Fibroblast of peridontal ligament (primary cell): ENCODE data around the gene CPNE6.

Experiments
- DNase-seq: peaks from one replicate; pipeline ENCODE4 v3.0.0-alpha.2; 2010; ENCODE audit errors: extremely low read depth

CPNE6 gene

DNA sequence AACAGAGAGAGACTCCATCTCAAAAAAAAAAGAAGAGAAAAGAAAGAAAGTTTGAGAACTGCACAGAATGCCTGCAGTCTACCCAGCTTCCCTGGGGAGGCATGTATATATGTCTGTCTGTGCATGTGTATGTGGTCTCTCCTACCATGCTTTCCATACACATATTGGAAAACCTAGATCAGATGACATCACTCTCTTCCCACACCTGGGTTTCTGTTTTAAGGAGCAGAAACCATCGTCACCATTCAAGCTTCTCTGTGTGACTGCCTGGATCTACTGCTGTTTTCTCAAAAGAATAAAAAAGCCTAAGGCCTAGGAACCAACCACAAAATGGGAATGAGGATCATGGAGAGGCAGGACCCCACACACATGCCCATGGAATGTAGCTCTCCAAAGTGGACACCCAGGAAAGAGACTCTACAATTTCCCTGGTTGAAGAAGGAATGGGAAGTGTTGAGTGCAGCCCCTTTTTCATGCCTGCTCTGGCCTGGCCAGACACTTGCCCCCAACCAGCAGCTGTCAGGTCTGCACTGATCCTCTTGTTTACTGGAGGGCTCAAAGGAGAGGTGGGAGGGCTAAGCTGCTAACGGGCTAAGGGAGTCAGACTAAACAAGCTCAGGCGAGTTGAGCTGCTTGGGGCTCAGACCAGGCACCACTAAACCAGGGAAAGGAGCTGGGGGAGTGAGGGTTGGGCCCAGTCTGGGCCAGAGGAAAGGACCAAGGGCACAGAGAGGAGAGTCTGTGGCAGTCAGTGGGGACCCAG, 15.0 kb downstream of the CPNE6 start:
- DNase-seq, result no peak

DNA sequence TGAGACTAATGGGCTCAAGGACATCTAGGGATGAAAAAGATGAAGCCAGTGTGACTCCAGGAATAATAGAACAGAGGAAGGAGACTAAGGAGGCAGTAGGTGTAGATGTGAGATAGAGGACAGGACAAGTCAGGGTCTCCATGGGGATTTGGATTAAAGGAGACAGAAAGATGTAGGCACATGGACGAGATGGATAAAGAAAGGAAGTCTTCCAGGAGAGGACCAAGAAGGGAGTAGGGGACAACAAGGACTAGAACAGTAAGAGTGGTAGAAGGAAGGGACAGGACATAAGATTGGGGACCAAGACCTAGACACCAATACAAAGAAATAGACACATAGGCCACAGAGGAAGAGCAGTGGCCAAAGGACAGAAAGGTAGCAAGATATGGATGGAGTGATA, 15.6 kb downstream of the CPNE6 start:
- no peak for DNase-seq

DNA sequence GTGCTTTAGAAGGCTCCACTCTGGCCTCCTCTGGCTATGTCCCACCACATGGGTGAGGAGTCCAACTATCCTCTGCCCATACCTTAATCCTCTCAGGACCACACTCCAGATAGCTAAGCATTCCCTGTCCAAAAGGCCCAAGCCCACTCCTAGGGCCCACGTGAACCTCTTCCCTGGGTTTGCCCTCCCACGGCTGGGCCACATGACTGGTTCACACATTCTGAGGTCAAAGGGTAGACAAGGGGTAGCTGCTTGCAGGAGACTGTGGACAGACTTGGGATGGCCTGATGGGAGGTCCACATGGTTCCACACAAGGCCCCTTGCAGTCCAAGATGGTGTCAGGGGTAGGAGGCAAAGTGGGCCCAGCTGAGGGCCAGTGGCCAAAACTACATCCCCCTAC, 16.7 kb downstream of the CPNE6 start:
- DNase-seq, result no peak

DNA sequence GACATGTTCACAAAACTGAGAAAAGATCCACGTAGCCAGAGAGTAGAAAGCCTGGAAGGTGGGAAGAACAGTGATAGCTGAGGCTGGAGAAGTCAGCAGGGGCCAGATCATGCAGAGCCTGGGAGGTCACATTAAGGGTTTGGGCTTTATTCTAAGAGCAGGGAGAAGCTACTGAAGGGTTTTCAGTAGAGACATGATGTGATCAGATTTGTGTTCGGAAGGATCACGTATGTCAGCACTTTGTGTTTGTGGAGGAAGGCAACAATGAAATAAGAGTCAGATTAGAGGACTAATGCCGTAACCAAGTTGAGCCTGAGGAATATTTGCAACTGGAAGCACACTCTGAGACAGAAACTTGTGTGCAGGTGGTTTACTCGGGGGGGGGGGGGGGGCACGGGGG, 18.5 kb downstream of the CPNE6 start:
- no peak for DNase-seq

DNA sequence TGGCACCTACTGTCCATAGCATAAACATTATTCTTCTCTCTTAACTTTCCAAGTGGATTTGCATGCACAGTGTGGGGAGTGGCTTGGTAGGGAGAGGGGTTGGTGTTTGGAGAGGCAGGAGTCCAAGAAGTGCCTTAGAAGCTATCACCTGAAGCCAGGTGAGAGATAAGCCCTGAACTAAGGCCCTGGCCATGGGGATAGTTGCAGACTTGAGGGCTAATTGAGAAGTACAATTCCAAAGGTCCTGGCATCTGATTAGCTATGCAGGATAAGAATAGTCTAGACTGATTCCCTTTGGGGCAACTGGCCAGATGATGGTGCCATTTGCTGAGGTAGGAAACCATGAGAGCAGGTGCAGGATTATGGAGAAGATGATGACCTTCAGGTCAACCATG, 20.7 kb downstream of the CPNE6 start:
- DNase-seq, result no peak

DNA sequence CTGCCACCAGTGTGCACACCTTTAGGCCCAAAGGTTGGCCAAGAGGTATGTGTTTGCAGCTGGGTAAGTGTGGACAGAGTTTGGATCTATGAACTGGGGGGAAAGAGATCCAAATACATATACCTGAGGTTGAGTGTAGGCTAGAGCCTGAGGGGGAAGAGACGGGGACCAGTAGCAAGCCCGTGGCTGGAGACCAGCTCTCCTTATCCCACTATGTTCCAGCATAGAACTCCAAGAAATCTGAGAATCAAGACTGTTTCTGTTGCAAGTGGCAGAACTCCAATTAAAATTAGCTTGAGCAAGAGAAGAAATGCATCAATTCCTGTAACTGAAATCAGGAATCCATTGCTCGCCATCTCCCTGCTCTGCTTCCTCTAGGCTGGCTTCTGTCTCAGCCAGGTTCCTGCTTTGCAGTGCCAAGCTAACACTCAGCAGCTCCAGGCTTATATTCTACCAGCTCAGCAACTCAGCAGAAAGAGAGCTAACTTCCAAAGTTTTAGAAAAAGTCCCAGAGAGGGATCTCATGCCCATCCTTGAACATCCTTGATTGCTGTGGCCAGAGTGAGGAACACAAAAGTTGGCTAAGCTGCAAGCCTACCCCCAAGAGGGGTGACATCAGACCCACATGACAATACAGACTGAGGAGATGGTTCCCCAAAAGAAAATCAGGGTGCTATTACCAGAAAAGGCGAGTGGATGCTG, 21.3 kb downstream of the CPNE6 start:
- peak; percentile 52 for DNase-seq

DNA sequence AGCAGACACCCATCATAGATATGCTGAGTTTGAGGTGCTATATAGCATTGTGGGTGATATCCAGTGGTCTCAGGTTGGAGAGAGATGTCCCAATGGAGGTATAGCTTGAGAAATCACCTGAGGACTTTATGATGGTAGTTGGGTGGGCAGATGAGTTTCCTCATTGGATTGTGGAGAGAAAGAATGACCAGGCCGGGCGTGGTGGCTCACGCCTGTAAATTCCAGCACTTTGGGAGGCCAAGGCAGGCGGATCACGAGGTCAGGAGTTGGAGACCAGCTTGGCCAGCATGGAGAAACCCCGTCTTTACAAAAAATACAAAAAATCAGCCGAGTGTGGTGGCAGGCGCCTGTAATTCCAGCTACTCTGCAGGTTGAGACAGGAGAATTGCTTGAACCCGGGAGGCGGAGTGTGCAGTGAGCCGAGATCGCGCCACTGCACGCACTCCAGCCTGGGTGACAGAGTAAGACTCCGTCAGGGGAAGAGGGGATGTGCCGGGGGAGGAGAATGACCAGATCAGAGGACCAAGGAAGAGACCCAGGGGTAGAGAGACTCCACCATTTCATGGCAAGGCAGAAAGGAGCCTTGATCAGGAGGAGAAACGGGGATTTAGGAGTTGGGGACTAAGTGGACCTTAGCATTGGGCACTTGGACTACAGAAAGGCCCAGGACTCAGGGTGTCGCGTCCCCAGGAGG, 22.0 kb downstream of the CPNE6 start:
- no peak for DNase-seq

DNA sequence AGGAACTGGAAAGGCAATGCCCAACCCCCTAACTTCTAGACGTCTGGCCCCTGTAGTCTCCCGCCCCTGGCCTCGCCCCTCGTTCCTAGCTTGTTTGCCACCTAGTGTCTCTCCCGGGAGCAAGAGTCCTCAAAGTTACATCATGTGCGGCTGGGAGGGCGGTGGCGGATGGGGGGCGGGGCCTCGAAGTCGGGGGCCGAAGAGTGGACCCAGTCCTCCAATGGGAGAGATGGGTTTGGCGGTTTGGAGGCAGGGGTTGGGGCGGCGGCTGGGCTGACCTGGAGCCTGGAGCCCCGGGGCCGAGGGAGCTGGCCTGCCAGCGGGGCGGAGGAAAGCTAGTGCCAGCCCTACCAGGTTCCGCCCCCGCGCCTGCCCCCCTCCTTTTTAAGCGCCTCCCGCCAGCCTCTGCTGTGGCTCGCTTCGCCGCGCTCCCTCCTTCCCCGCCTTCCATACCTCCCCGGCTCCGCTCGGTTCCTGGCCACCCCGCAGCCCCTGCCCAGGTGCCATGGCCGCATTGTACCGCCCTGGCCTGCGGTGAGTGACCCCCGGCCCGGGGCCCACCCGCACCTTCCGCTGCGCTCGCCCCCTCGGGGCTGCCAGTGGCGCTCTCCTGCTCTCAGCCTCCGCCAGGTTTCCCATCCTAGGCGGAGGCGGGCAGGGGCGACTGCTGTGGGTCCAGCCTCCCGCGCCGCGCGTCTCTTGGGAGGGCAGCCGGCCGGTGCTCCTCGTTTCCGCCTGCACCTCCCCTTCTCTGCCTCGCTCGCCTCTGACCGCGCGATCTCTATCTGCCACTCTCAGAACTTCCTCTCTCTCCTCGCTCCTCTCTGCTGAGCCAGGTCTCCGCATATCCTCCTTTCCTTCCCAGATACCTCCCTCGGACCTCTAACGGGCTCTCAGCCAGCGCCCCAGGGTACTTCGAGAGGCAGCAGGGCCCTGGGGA, 22.8 kb downstream of the CPNE6 start, which contains the start of gene PCK2:
Gene PCK2 (plus strand): TSS at position 411 of the 940 bp plus-strand sequence. CDS start 95 bp downstream, at position 506.
- peak; percentile 81 for DNase-seq

DNA sequence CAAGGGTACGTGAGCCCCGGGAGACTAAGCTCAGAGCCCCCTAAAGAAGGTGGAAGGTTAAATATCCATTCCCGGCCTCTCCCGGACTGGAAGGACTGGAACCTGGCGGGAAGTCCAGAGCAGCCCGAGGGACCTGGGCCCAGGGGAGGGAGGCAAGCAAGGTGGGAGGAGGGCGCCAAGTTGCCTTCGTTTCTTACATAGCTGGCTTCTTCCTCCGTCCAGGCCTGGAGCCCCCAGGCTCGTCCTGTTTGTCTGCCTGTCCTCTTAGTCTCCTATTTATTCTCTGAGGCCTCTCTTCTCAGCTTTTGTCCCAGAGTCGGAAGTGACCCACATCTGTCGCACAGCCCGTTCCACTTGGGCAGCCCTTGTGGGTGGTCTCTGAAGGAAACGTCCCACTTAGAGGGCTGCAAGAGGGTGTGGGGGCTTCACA, 23.5 kb downstream of the CPNE6 start:
- DNase-seq, result peak; percentile 2

DNA sequence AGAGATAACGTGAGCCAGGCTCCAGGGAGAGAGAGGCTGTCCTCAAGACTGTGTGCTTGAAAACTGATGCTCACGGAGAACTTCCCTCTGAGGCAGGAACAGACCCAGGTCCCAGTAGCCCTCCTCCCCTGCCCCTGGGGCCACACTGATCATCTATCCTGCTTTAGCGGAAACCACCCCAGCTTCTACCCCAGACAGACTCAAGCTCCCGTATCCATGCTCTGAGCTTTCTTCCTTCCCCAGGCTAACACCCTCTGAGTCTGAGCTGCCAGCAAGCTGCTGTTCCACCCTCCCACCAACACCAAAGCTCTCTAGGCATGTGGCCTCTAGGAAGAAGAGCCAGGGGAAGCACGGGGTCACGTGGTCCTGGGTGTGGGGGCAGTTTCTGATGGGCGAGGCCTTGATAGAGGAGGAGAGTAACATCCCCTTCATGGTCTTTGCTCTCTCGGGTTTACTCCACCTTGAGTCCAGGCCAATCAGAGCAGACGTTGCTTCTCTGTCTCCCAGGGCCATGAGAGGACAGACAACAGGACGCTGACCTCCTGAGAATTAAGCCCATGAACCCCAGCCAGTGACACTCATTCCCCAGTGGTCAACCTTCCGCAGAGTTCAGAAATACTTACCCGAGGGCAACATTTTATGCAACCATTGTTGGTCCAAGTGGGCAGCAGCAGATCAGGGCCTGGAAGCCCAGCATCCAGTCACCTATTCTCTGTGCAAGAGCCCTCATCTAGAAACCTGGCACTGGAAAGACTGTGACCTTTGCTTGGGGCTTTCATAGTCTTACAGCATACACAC, 24.1 kb downstream of the CPNE6 start:
- peak; percentile 34 for DNase-seq

DNA sequence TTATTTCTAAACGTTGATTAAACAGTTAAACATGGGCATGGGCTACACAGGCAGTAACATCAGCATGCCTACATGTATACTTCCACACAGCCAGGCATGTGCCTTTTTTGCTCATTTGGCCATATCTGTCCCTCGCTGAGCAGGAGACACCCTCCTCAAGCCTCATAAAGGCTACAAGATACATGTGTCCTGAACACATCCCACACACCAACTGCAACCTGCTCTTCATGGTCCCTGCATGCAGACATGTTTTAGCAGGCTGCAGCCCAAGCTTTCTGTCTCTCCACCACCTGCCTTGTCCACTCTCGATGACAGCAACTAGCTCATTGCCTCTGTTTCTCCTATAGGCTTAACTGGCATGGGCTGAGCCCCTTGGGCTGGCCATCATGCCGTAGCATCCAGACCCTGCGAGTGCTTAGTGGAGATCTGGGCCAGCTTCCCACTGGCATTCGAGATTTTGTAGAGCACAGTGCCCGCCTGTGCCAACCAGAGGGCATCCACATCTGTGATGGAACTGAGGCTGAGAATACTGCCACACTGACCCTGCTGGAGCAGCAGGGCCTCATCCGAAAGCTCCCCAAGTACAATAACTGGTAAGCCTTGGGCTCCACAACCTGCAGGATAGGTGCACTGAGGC, 25.3 kb downstream of the CPNE6 start:
- no peak for DNase-seq

DNA sequence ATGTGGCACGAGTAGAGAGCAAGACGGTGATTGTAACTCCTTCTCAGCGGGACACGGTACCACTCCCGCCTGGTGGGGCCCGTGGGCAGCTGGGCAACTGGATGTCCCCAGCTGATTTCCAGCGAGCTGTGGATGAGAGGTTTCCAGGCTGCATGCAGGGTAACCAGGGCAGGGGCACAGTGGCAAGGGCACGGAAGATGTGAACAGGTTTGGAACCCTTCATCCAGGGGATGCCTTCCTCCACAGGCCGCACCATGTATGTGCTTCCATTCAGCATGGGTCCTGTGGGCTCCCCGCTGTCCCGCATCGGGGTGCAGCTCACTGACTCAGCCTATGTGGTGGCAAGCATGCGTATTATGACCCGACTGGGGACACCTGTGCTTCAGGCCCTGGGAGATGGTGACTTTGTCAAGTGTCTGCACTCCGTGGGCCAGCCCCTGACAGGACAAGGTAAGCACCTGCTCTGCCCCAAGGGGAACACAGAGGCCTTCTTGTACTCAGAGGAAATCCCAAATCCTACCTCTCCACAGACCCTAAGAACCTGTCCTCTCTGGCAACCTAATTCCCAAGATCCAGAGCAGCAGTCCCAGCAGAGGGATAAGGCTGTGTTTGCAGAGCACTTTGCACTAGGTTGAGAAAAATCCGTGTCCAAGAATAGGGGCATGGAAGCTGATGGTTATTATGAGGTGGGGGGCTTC, 27.0 kb downstream of the CPNE6 start:
- no peak for DNase-seq

DNA sequence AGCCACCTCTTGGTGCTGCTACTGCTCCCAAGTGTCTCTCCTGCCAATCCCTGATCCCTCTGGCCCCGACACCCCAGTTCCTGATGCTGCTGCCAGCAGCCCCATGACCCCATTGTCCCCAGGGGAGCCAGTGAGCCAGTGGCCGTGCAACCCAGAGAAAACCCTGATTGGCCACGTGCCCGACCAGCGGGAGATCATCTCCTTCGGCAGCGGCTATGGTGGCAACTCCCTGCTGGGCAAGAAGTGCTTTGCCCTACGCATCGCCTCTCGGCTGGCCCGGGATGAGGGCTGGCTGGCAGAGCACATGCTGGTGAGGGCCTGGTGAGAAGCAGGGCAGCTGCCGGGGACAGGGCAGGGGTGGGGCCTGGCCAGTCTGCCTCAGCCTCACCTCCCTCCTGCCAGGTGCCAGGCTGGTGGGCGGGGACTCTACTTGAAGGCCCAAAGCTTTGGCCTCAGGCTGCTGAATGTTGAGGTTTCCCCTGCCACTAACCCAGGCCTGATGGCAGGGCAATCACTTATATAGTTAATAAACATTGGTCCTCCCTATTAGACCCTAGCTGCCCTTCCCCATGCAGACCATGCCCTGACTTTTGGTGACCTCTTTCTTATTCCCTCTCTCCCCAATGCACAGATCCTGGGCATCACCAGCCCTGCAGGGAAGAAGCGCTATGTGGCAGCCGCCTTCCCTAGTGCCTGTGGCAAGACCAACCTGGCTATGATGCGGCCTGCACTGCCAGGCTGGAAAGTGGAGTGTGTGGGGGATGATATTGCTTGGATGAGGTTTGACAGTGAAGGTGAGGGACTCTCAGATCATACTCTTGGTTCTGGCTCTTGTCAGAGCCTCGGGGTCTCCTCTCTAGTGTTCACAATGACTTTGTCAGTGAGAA, 27.8 kb downstream of the CPNE6 start:
- no peak for DNase-seq

DNA sequence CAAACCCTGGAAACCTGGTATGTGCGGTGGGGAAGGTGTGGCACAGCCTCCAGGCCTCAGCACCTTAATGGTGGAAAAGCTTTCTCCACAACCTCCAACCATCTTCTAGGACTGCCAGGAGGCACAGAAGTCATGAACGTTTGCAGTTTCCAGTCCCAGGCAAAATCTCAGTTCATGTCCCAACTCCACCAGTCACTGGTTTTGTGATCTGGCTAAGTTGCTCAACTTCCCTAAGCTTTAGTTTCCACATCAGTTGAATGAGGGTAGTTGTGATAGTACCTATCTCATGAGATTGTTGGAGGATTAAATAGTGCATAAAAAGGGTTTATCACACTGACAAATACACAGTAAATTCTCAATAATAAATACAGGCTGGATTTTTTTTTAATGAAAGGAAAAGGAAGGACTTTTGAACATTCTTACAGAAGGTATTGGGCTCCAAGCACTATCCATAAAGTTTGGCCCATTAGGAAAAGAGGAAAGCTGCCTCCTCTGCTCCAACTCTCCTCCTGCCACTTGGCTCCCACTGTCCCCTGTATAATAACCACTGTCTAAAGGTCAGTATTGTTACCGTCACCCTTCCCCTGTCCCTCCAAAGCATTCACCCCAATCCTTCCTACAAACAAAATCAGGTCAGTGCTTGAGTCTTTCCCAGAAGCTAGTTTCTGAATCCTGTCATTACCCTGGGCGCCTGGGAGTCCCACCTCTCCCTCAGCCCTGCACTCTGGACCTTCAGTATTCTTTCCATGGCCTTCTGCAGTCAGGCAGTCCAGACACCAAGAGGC, 29.0 kb downstream of the CPNE6 start:
- DNase-seq, result no peak

DNA sequence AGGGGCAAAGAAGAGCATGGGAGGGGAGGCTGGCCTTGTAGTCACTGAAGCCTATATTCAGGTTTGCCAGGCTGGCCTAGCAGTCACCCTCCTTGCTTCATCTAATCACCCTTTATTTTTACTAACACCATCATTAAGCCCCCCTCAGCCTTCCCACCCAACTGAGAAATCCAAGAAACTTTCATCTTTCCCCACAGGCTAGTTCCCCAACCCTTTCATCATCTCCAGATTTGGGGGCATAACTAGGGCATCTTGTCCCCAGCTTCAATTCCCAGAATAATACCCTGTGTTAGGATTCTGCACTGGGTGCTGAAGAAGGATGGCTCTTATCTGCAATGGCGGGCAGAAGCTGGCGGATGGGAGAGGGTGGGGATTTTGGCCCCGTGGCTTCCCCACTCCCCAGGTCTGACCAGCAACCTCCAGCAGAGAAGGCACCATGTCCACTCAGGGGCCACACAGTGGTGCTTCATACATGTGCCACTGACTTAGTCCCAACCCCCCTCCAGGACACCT, 29.7 kb downstream of the CPNE6 start:
- no peak for DNase-seq

DNA sequence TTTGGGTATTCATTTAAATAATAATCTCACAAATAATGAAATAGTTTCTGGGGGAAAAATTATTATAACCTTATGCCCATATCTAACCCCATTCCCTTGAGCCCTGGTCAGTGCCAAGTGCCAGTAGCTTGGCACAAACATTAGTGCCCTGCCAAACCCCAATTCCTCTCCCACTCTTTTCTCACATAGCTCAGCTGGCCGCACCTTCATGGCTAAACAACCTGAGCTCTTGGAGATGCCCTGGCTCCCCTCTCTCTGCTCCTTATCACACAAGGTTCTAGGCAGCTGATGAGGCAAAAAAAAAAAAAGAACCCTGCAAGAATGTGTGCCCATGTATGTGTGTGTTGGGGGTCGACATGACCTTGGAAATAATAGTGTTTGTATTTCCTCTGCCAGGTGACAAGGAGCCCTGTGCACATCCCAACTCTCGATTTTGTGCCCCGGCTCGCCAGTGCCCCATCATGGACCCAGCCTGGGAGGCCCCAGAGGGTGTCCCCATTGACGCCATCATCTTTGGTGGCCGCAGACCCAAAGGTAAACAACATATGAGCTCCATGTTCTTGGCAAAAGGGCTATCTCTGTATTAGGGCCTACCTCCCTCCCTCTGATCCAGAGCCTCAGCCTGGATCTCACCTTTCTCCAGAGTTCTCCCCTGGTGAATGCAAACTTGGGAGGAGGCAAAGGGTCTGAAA, 31.1 kb downstream of the CPNE6 start:
- no peak for DNase-seq

DNA sequence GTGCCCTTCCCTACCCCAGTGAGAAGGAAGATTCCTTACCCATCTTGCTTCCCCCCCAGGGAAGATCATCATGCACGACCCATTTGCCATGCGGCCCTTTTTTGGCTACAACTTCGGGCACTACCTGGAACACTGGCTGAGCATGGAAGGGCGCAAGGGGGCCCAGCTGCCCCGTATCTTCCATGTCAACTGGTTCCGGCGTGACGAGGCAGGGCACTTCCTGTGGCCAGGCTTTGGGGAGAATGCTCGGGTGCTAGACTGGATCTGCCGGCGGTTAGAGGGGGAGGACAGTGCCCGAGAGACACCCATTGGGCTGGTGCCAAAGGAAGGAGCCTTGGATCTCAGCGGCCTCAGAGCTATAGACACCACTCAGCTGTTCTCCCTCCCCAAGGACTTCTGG, 32.1 kb downstream of the CPNE6 start:
- DNase-seq, result no peak
